ENCODE data around the gene ARID3B.
"Not testable (repeated sequence)": the region's sequence is repeated elsewhere in the genome, so short reads cannot be mapped to it uniquely, and the experiment has no call there.

The ARID3B gene

DNA sequence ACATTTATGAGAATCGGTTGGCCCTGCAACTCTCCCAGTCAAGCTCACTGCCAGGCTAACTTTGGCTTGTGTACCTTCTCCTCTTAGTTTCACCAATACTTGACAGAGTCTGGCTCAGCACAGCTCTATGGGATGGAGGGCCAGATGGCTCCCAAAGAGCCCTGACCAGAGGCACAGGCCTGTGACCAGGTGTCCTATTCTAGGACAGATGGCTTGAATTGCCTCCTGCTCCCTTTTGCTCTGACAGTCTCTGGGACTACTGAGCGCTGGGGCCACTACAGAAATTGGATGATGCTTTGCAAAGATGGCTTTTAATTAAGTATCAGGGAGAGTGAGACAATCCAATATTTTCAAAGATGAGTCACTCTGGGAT is 10.3 kb upstream of the ARID3B start:
- Histone ChIP-seq H3K36me3 (ENCODE audit: control insufficient read depth, insufficient read depth, low read length) (no peaks in the 10 kb centered on the region), H3K4me3 (ENCODE audit: insufficient read depth, low read depth, low read length, poor library complexity, severe bottlenecking) (no peak overlapping the region), H3K4me1 (ENCODE audit: control insufficient read depth, insufficient read depth, low read length, poor library complexity, severe bottlenecking) (no peaks in the 10 kb centered on the region), H3K27me3 (replicated peaks; ENCODE audit: control insufficient read depth, insufficient read depth, low read length, poor library complexity, severe bottlenecking) (no peaks in the 10 kb centered on the region), H3K9me3 (ENCODE audit: control insufficient read depth, low read length) (no peaks in the 10 kb centered on the region), H3K27ac (ENCODE audit: insufficient read depth, low read length, poor library complexity, severe bottlenecking) (no peak overlapping the region)
- no peak for DNase-seq

DNA sequence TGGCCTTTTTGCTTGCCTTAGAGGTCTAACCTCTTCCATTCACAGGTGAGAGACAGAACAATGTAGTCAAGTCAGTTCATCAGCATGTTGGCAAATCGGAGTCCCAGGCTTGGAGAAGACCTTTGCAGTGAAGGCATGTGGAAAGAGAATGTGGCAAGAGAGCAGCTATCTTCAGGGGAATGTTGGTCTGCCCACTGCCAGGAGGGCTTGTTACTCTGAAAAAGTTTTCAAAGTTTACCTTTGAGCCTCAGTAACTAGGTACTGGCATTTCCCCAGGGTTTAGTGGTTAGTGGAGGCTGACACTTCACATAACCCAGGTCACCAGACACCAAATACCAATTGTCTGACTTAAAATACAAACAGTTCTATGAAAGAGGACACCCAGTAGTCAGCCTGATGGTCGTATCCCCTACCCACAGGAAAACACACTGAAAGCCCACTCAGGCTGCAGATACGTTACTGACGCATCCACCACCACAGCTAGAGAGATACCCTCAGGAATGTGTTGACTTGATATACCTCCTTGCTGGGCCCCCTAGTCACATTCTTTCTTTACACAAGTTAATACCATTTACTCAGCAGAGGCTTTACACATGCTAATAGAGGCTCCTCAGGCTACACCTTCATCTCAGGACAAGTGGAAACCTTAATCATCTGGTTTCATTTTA is 9.7 kb upstream of the ARID3B start:
- H3K27ac ChIP-seq (ENCODE audit: insufficient read depth, low read length, poor library complexity, severe bottlenecking) = no peak overlapping the region
- H3K36me3 ChIP-seq (ENCODE audit: control insufficient read depth, insufficient read depth, low read length) = no peaks in the 10 kb centered on the region
- no peaks in the 10 kb centered on the region for H3K4me1 ChIP-seq (ENCODE audit: control insufficient read depth, insufficient read depth, low read length, poor library complexity, severe bottlenecking)
- no peaks in the 10 kb centered on the region for H3K27me3 ChIP-seq (replicated peaks; ENCODE audit: control insufficient read depth, insufficient read depth, low read length, poor library complexity, severe bottlenecking)
- no peaks in the 10 kb centered on the region for H3K9me3 ChIP-seq (ENCODE audit: control insufficient read depth, low read length)
- no peak overlapping the region for H3K4me3 ChIP-seq (ENCODE audit: insufficient read depth, low read depth, low read length, poor library complexity, severe bottlenecking)
- DNase-seq = no peak

DNA sequence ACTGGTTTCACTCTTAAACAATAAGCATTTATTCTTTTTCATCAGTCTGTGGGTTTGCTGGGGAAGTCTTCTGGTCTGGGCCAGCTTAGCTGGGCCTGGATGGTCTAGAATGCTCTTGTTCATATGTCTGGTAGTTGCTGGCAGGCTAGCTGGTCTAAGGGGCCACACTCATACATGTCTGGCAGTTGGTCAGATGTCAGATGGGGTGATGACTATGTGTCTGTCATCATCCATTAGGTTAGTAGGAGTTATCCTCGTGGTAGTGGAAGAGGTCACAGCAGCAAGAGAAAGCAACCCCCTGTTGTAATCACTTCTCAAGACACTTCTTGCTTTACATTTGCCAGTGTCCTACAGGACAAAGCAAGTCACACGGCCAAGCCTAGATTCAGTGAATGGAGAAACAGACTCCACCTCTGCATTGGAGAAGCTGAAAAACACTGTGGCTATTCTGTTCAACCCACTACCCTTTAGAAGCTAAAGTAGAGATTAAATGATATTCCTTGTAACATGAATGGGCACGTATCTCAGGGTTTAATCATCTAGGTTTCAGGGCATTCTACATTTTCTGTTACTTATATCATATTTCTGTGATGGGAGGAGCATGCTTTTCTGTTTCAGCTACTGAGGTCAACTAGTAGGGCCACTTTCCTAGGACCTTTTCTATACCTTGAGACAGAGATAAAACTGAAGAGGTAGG is 5.5 kb upstream of the ARID3B start:
- Histone ChIP-seq H3K27ac (ENCODE audit: insufficient read depth, low read length, poor library complexity, severe bottlenecking) (no peak overlapping the region), H3K27me3 (replicated peaks; ENCODE audit: control insufficient read depth, insufficient read depth, low read length, poor library complexity, severe bottlenecking) (no peaks in the 10 kb centered on the region), H3K4me1 (ENCODE audit: control insufficient read depth, insufficient read depth, low read length, poor library complexity, severe bottlenecking) (no peaks in the 10 kb centered on the region), H3K36me3 (ENCODE audit: control insufficient read depth, insufficient read depth, low read length) (no peaks in the 10 kb centered on the region), H3K9me3 (ENCODE audit: control insufficient read depth, low read length) (no peaks in the 10 kb centered on the region), H3K4me3 (ENCODE audit: insufficient read depth, low read depth, low read length, poor library complexity, severe bottlenecking) (no peak overlapping the region)
- no peak for DNase-seq

DNA sequence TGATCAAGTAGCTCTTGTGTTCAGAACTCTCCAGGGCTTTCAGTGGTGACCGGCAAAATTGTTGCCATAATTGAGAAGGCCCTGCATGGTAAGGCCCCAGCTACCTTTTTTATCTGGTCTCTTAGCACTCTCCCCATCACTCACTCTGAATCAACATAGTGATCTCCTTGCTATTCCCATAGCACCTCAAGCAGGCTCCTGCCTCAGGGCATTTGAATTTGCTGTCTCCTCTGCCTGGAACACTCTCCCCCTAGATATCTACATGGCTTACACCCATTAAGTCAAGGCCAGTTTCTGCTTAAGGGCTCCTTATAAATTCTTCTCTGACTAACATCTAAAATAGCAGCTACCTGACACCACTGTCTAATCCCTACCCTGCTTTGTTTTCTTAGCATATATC is 3.3 kb upstream of the ARID3B start:
- no peak for DNase-seq
- Histone ChIP-seq H3K36me3 (ENCODE audit: control insufficient read depth, insufficient read depth, low read length) (no peaks in the 10 kb centered on the region), H3K27me3 (replicated peaks; ENCODE audit: control insufficient read depth, insufficient read depth, low read length, poor library complexity, severe bottlenecking) (no peaks in the 10 kb centered on the region), H3K4me3 (ENCODE audit: insufficient read depth, low read depth, low read length, poor library complexity, severe bottlenecking) (no peak overlapping the region), H3K9me3 (ENCODE audit: control insufficient read depth, low read length) (no peaks in the 10 kb centered on the region), H3K27ac (ENCODE audit: insufficient read depth, low read length, poor library complexity, severe bottlenecking) (no peak overlapping the region), H3K4me1 (ENCODE audit: control insufficient read depth, insufficient read depth, low read length, poor library complexity, severe bottlenecking) (peaks cover 7% of the 10 kb centered on the region)

DNA sequence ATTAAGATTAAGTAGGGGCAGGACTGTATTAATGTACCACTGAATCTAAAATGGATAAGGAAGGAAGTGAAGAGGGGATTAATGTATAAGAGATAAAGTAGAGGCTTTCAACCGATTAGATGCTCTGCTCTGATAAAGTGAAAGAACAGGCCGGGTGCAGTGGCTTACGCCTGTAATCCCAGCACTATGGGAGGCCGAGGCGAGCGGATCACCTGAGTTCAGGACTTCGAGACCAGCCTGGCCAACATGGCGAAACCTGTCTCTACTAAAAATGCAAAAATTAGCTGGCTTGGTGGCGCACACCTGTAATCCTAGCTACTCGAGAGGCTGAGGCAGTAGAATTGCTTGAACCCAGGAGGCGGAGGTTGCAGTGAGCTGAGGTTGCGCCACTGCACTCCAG is 1.5 kb upstream of the ARID3B start:
- peaks cover 14% of the 10 kb centered on the region for H3K4me1 ChIP-seq (ENCODE audit: control insufficient read depth, insufficient read depth, low read length, poor library complexity, severe bottlenecking)
- H3K9me3 ChIP-seq (ENCODE audit: control insufficient read depth, low read length); H3K27me3 ChIP-seq (replicated peaks; ENCODE audit: control insufficient read depth, insufficient read depth, low read length, poor library complexity, severe bottlenecking); DNase-seq; H3K27ac ChIP-seq (ENCODE audit: insufficient read depth, low read length, poor library complexity, severe bottlenecking); H3K4me3 ChIP-seq (ENCODE audit: insufficient read depth, low read depth, low read length, poor library complexity, severe bottlenecking); H3K36me3 ChIP-seq (ENCODE audit: control insufficient read depth, insufficient read depth, low read length): not testable (repeated sequence)

DNA sequence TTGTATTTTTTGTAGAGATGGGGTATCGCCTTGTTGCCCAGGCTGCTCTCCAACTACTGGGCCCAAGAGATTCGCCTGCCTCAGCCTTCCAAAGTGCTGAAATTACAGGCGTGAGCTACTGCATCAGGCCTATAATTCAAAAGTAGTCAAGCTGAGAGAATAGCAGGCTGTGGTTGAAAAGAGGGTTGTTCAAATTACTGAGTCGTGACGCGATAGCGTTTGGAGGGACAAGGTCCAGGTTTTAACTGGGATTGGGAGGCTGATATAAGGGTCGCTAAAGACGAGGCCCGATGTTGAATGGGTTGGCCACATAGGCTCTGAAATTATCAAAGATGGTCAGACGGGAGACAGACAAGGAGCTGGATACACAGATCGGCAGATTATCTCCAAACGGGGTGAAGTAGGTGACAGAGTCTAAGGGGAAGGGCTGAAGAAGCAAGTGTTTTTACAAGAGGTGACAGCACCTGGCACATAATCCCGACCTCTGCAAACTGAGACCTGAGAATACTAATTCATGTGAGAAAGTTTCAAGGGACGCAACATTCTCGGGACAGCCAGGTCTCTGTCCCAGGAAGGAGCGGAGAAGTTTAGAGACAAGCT is 759 bp upstream of the ARID3B start:
- H3K27me3 ChIP-seq (replicated peaks; ENCODE audit: control insufficient read depth, insufficient read depth, low read length, poor library complexity, severe bottlenecking) = no peaks in the 10 kb centered on the region
- H3K36me3 ChIP-seq (ENCODE audit: control insufficient read depth, insufficient read depth, low read length) = no peaks in the 10 kb centered on the region
- H3K4me1 ChIP-seq (ENCODE audit: control insufficient read depth, insufficient read depth, low read length, poor library complexity, severe bottlenecking) = peaks cover 14% of the 10 kb centered on the region
- H3K27ac ChIP-seq (ENCODE audit: insufficient read depth, low read length, poor library complexity, severe bottlenecking) = peak overlapping the region; percentile 66
- H3K4me3 ChIP-seq (ENCODE audit: insufficient read depth, low read depth, low read length, poor library complexity, severe bottlenecking) = peak overlapping the region; percentile 73
- no peaks in the 10 kb centered on the region for H3K9me3 ChIP-seq (ENCODE audit: control insufficient read depth, low read length)
- no peak for DNase-seq

DNA sequence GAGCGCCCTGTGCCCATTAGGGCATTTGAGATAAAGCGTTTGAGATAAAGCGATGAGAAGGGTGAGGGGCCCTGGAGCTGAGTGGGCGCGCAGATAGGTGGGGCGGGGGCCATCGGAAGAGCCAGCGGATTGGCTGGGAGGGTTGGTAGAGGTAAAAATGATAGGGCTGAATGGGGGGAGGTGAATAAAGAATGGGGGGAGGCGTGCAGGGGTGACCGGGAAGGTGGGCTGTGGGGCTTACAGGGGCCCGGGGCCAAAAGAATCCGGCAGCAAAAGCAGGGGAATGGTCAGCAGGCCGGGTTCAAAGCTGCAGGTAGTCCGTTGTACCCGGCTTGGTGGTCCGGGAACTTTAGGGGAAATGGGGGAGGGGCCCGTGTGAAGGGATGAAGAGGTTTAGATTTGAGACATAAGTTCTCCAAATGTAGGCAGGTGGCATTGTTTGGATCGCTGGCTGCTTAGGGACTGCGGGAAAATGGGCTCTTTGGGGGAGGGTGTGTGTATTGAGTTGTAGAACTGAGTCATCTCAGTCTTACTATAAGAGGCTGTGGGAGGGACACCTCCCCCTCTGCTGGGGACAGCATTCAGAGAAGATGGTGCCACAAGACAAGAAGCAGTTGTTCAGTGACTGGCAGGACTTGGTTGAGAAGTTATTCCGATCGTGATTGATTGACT is 610 bp downstream of the ARID3B start:
- Histone ChIP-seq H3K27ac (ENCODE audit: insufficient read depth, low read length, poor library complexity, severe bottlenecking) (peak overlapping the region; percentile 83), H3K27me3 (replicated peaks; ENCODE audit: control insufficient read depth, insufficient read depth, low read length, poor library complexity, severe bottlenecking) (no peaks in the 10 kb centered on the region), H3K36me3 (ENCODE audit: control insufficient read depth, insufficient read depth, low read length) (no peaks in the 10 kb centered on the region), H3K9me3 (ENCODE audit: control insufficient read depth, low read length) (no peaks in the 10 kb centered on the region), H3K4me3 (ENCODE audit: insufficient read depth, low read depth, low read length, poor library complexity, severe bottlenecking) (peak overlapping the region; percentile 93), H3K4me1 (ENCODE audit: control insufficient read depth, insufficient read depth, low read length, poor library complexity, severe bottlenecking) (peaks cover 25% of the 10 kb centered on the region)
- peak; percentile 39 to 51 (median 41) for DNase-seq

DNA sequence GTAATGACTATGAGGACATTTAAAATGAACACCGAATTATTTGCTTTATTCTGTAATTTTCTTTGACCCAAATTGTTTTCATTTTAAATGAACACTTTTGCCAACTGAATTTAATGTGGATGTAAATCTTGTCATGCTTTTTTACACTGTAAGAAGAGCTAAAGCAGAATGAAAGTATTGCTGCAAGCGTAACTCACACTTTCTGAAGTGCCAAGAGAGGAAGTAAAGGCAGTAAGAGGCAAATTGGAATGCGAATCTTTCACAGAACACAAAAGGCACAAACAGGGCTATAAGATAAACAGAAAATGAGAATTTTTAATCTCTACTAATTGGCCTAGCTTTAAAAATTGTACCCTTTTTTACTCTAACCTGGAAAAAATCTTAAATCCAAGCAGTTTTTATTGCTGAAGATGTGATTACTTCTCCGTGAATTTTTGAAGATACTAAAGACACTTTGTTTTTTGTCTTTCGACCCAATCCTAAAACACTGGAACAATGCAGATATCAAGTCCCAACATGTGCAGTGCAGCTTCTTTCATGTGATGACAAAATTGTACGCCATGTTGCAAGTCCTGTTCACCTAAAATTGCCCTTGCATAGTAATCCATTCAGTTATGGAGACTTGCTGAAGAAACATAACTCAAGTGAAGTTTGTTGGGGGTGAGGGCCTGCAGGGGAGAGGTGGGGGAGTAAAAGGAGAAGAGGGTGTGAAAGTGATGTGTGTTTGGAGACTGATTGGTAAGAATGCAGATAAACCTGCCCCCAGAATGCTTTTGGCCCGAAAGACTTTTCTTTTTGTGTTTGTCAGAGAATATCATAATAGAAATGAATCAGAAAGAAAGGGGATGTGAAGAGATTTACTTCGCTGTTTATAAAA is 1.4 kb downstream of the ARID3B start:
- Histone ChIP-seq H3K4me1 (ENCODE audit: control insufficient read depth, insufficient read depth, low read length, poor library complexity, severe bottlenecking) (peaks cover 28% of the 10 kb centered on the region), H3K4me3 (ENCODE audit: insufficient read depth, low read depth, low read length, poor library complexity, severe bottlenecking) (peak overlapping the region; percentile 93), H3K27ac (ENCODE audit: insufficient read depth, low read length, poor library complexity, severe bottlenecking) (peak overlapping the region; percentile 83), H3K27me3 (replicated peaks; ENCODE audit: control insufficient read depth, insufficient read depth, low read length, poor library complexity, severe bottlenecking) (no peaks in the 10 kb centered on the region), H3K9me3 (ENCODE audit: control insufficient read depth, low read length) (no peaks in the 10 kb centered on the region), H3K36me3 (ENCODE audit: control insufficient read depth, insufficient read depth, low read length) (no peaks in the 10 kb centered on the region)
- no peak for DNase-seq

DNA sequence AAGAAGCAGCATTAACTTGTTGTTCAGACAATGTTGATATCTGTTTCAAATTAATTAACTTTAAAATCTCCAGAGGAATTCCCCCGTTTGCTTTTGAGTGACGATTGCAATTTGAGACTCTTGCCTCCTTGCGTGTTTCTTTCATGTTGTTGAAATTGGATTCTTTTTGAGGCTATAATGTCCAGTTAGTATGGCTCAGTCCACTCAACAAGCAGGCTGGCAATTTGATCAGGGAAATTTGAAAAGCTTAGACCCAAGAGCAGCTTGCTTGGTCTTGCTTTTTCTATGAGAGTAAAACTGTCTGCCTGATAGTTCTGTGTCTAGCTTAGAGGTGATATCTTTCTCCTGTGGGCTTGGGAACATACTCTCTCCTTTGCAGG is 2.0 kb downstream of the ARID3B start:
- H3K4me1 ChIP-seq (ENCODE audit: control insufficient read depth, insufficient read depth, low read length, poor library complexity, severe bottlenecking) = peaks cover 28% of the 10 kb centered on the region
- no peak overlapping the region for H3K27ac ChIP-seq (ENCODE audit: insufficient read depth, low read length, poor library complexity, severe bottlenecking)
- H3K36me3 ChIP-seq (ENCODE audit: control insufficient read depth, insufficient read depth, low read length) = no peaks in the 10 kb centered on the region
- no peaks in the 10 kb centered on the region for H3K27me3 ChIP-seq (replicated peaks; ENCODE audit: control insufficient read depth, insufficient read depth, low read length, poor library complexity, severe bottlenecking)
- H3K4me3 ChIP-seq (ENCODE audit: insufficient read depth, low read depth, low read length, poor library complexity, severe bottlenecking) = peak overlapping the region; percentile 10
- H3K9me3 ChIP-seq (ENCODE audit: control insufficient read depth, low read length) = no peaks in the 10 kb centered on the region
- no peak for DNase-seq
